ENCODE measurements around the gene NPTX2.

- no peak for TF ChIP-seq CTCF (IDR thresholded peaks at IDR 0.05)
- TF ChIP-seq POLR2AphosphoS5 (IDR thresholded peaks at IDR 0.05), result no peak
- TF ChIP-seq POLR2A (IDR thresholded peaks at IDR 0.05), result no peak
These were observed 30.2 kb downstream of the NPTX2 start for GRCh38 chr7:98647326-98647725.
